ENCODE data around the gene CIITA. TPM values are rescaled to one million over a fixed set of nuclear protein-coding genes. Genes with fewer than 3 reads are reported as not detected.

Gene CIITA
- total and polyA plus RNA-seq, 11 donors = 1.6 to 73.9 (median 8.2) TPM

- no peaks in the 10 kb centered on the region for H3K27me3 ChIP-seq
- TF ChIP-seq CTCF (IDR thresholded peaks at IDR 0.05) (no peak), POLR2A (IDR thresholded peaks at IDR 0.05) (no peak)
- intact Hi-C loops (cut with DNase I) = no loop called here
- ATAC-seq (no peak), DNase-seq (no peak)
- H3K36me3 ChIP-seq = peaks cover 4 to 40% (median 27%) of the 10 kb centered on the region in 9 donors
- no peaks in the 10 kb centered on the region for H3K9me3 ChIP-seq
- H3K4me3 ChIP-seq = no peak overlapping the region
- H3K4me1 ChIP-seq = peaks cover 0 to 29% (median 14%) of the 10 kb centered on the region in 12 donors
- H3K27ac ChIP-seq = no peak overlapping the region
- WGBS, 4 donors = 84 to 93% (median 91%) methylated on average over 5 of the region's 5 CpGs
Measured at GRCh38 chr16:10959161-10959560, 82.2 kb downstream of the CIITA start.

GRCh38 chr16:10961231-10961630 lies 84.2 kb downstream of the CIITA start:
- intact Hi-C loops (cut with DNase I) = loop anchor here in 4 of 10 donors (5.0 to 10.0 kb wide), 2 partner anchors 396 to 754 kb away; no protein-coding TSS in a partner anchor
- 54 to 69% (median 59%) methylated on average over 7 of the region's 7 CpGs for WGBS, 4 donors
- H3K27me3 ChIP-seq = no peaks in the 10 kb centered on the region
- H3K36me3 ChIP-seq = peaks cover 4 to 51% (median 27%) of the 10 kb centered on the region in 9 donors
- H3K4me3 ChIP-seq = no peak overlapping the region
- no peaks in the 10 kb centered on the region for H3K9me3 ChIP-seq
- peaks cover 0 to 24% (median 17%) of the 10 kb centered on the region in 12 donors for H3K4me1 ChIP-seq
- DNase-seq (peak in 2 of 5 donors; percentile 46 to 84), ATAC-seq (peak; percentile 56 to 87 (median 70))
- peak overlapping the region in 9 of 12 donors; percentile 20 to 77 (median 59) for H3K27ac ChIP-seq
- no peak for TF ChIP-seq POLR2A (IDR thresholded peaks at IDR 0.05)
- no peak for TF ChIP-seq CTCF (IDR thresholded peaks at IDR 0.05)

GRCh38 chr16:10964039-10964890 lies 87.3 kb downstream of the CIITA start:
- Histone ChIP-seq H3K27me3 (no peaks in the 10 kb centered on the region), H3K4me3 (no peak overlapping the region), H3K4me1 (peaks cover 0 to 33% (median 20%) of the 10 kb centered on the region in 12 donors), H3K36me3 (peaks cover 4 to 40% (median 25%) of the 10 kb centered on the region in 9 donors), H3K27ac (peak overlapping the region in 2 of 12 donors; percentile 8 to 43), H3K9me3 (no peaks in the 10 kb centered on the region)
- peak; percentile 90 to 98 (median 94) for TF ChIP-seq CTCF (IDR thresholded peaks at IDR 0.05)
- no peak for TF ChIP-seq POLR2A (IDR thresholded peaks at IDR 0.05)
- intact Hi-C loops (cut with DNase I) = loop anchor here in 5 of 10 donors (2.0 to 10.0 kb wide), 4 partner anchors 293 to 751 kb away; partner anchors contain the start of gene SOCS1 (in 1 of the 5)
- DNase-seq (peak; percentile 79 to 90 (median 84)), ATAC-seq (peak; percentile 78 to 89 (median 84))
- WGBS, 4 donors = 37 to 41% (median 40%) methylated on average over 20 of the region's 20 CpGs

GRCh38 chr16:10964891-10965326 lies 87.9 kb downstream of the CIITA start:
- H3K27me3 ChIP-seq = no peaks in the 10 kb centered on the region
- no peak overlapping the region for H3K4me3 ChIP-seq
- H3K4me1 ChIP-seq = peaks cover 0 to 33% (median 20%) of the 10 kb centered on the region in 12 donors
- TF ChIP-seq POLR2A (IDR thresholded peaks at IDR 0.05) = no peak
- ATAC-seq = no peak
- peaks cover 4 to 34% (median 30%) of the 10 kb centered on the region in 9 donors for H3K36me3 ChIP-seq
- no peaks in the 10 kb centered on the region for H3K9me3 ChIP-seq
- intact Hi-C loops (cut with DNase I) = loop anchor here in 8 of 10 donors (2.0 to 10.0 kb wide), 6 partner anchors 292 to 750 kb away; partner anchors contain the start of gene SOCS1 (in 1 of the 8)
- no peak overlapping the region for H3K27ac ChIP-seq
- DNase-seq = no peak
- WGBS, 4 donors = 92 to 95% (median 94%) methylated on average over 8 of the region's 8 CpGs

Measured in heart left ventricle (tissue), 16 donors.